Caco-2 (cell line): ENCODE data around the gene MARCHF2. TPM values are rescaled to one million over a fixed set of nuclear protein-coding genes. Genes with fewer than 3 reads are reported as not detected.
A peak's percentile ranks its signal among the peaks of the same experiment; 100 is the strongest.

Source experiments
- BruUV-seq: library from RNA; stranded (reverse); fragments of 400-500 nt; replicated peaks from 2 replicates; lab custom pipeline; 2021; lab: Mats Ljungman, UMichigan
- CTCF ChIA-PET: fragments of 300-600 bp; sonication (Branson Sonifier 250); formaldehyde crosslinking; loops from one replicate; lab custom pipeline; 2022; ENCODE audit warnings: antibody characterized with exemption; lab: Charles Lee
- POLR2A ChIA-PET: fragments of 300-600 bp; sonication (Branson Sonifier 250); formaldehyde crosslinking; loops from one replicate; lab custom pipeline; 2022; ENCODE audit warnings: antibody characterized with exemption; lab: Charles Lee
- DNase-seq, 2 experiments: peaks; one replicate each; pipeline versions ENCODE4 v3.0.0 to v3.0.0-alpha.2; 2020 to 2022
- H3K27me3 ChIP-seq: replicated peaks from 2 replicates; pipeline ENCODE4 v1.6.0; 2011; ENCODE audit warnings: low read length; ENCODE audit not compliant: control insufficient read depth, insufficient read depth
- H3K36me3 ChIP-seq: 2 replicates; pipeline ENCODE4 v1.5.1; 2011; ENCODE audit warnings: low read length; ENCODE audit not compliant: control insufficient read depth, insufficient read depth
- H3K4me1 ChIP-seq: fragments of 250-450 bp; sonication (Bioruptor Pico); 2 replicates; pipeline ENCODE4 v1.5.1; 2020; ENCODE audit warnings: mild to moderate bottlenecking
- H3K4me3 ChIP-seq: 2 replicates; pipeline ENCODE4 v1.5.1; 2011; ENCODE audit warnings: low read depth, mild to moderate bottlenecking, control low read depth, low read length
- H3K9me3 ChIP-seq: fragments of 250-450 bp; sonication (Bioruptor Pico); 2 replicates; pipeline ENCODE4 v1.5.1; 2020; ENCODE audit warnings: mild to moderate bottlenecking, moderate library complexity
- H3K27ac Mint-ChIP-seq: one replicate; pipeline ENCODE4 v1.8.0; 2022; ENCODE audit warnings: mixed read lengths; ENCODE audit not compliant: unreplicated experiment
- H3K27me3 Mint-ChIP-seq: one replicate; pipeline ENCODE4 v1.8.0; 2022; ENCODE audit warnings: mixed read lengths; ENCODE audit not compliant: insufficient read depth, unreplicated experiment
- H3K36me3 Mint-ChIP-seq: one replicate; pipeline ENCODE4 v1.8.0; 2022; ENCODE audit warnings: mild to moderate bottlenecking, mixed read lengths; ENCODE audit not compliant: insufficient read depth, unreplicated experiment
- H3K4me1 Mint-ChIP-seq: one replicate; pipeline ENCODE4 v1.8.0; 2022; ENCODE audit warnings: low read depth, mixed read lengths; ENCODE audit not compliant: unreplicated experiment
- H3K4me3 Mint-ChIP-seq: one replicate; pipeline ENCODE4 v1.8.0; 2022; ENCODE audit warnings: mild to moderate bottlenecking, moderate library complexity, mixed read lengths; ENCODE audit not compliant: unreplicated experiment
- H3K9me3 Mint-ChIP-seq: one replicate; pipeline ENCODE4 v1.8.0; 2022; ENCODE audit warnings: mixed read lengths; ENCODE audit not compliant: unreplicated experiment
- intact Hi-C: fragments of 100-400 bp; cut with micrococcal nuclease; formaldehyde crosslinking; loops from one replicate; pipeline ENCODE4 v1.10.0; 2022; ENCODE audit not compliant: unreplicated experiment
- total RNA-seq: library from RNA; stranded (reverse); gene quantifications from 2 replicates; pipeline ENCODE4 v1.2.3, GENCODE V29; 2022
- TF ChIP-seq, protein P1 (sequence below), 2 experiments: fragments of 200-600 bp in 1 of 2; IDR thresholded peaks; 1 replicate in 1 of 2; 2 replicates in 1 of 2; pipeline versions ENCODE4 v1.5.1 to v1.8.0; 2011 to 2022; ENCODE audit warnings: antibody characterized with exemption in 1 of 2, control low read depth in 1 of 2, inconsistent platforms in 1 of 2, low read depth in 1 of 2, low read length in 1 of 2, mild to moderate bottlenecking in 1 of 2, moderate library complexity in 1 of 2; ENCODE audit not compliant: insufficient read depth in 1 of 2, severe bottlenecking in 1 of 2, unreplicated experiment in 1 of 2

The MARCHF2 gene
- total RNA-seq, 1 experiment from 2014 or later, result 13.8 TPM

DNA sequence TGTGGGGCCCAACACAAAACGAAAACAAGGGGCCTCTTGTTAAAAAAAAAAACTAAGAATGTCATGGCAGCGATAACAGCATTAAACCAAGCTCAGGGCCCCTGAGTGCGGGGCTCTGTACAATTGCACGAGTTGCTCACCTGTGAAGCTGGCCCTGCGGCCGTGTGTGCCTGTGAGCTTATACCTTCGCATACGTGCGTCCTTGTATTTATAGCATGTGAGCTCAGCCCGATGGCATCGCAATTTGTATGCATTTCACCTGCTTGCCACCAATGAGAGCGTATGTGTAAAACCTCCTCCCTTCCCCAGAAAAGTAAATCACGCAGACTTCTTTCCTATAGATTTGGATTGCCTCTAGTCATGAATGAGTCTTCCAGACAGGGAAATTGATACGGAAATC, 48.8 kb downstream of the MARCHF2 start:
- H3K27ac Mint-ChIP-seq, result no peak overlapping the region
- no peak overlapping the region for H3K4me3 Mint-ChIP-seq
- H3K27me3 Mint-ChIP-seq, result no peaks in the 10 kb centered on the region
- DNase-seq, result no peak
- BruUV-seq, result no TSS peak
- peaks cover 71% of the 10 kb centered on the region for H3K36me3 Mint-ChIP-seq
- Histone ChIP-seq H3K4me1 (peaks cover 54% of the 10 kb centered on the region), H3K36me3 (no peaks in the 10 kb centered on the region; the same call in 1 of the 2 replicates), H3K9me3 (no peaks in the 10 kb centered on the region), H3K4me3 (no peak overlapping the region), H3K27me3 (no peaks in the 10 kb centered on the region)
- POLR2A ChIA-PET, result no interaction called here
- TF ChIP-seq, protein P1, sequence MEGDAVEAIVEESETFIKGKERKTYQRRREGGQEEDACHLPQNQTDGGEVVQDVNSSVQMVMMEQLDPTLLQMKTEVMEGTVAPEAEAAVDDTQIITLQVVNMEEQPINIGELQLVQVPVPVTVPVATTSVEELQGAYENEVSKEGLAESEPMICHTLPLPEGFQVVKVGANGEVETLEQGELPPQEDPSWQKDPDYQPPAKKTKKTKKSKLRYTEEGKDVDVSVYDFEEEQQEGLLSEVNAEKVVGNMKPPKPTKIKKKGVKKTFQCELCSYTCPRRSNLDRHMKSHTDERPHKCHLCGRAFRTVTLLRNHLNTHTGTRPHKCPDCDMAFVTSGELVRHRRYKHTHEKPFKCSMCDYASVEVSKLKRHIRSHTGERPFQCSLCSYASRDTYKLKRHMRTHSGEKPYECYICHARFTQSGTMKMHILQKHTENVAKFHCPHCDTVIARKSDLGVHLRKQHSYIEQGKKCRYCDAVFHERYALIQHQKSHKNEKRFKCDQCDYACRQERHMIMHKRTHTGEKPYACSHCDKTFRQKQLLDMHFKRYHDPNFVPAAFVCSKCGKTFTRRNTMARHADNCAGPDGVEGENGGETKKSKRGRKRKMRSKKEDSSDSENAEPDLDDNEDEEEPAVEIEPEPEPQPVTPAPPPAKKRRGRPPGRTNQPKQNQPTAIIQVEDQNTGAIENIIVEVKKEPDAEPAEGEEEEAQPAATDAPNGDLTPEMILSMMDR (IDR thresholded peaks at IDR 0.05; ENCODE audit: insufficient read depth in 1 of 2, low read depth in 1 of 2, low read length in 1 of 2, severe bottlenecking in 1 of 2, unreplicated experiment in 1 of 2), result no peak
- intact Hi-C loops, result loop anchor here (5.0 kb wide), 1 partner anchor 50 kb away; the partner anchor contains the start of gene MARCHF2
- CTCF ChIA-PET, result no interaction called here
- peaks cover 42% of the 10 kb centered on the region for H3K4me1 Mint-ChIP-seq
- H3K9me3 Mint-ChIP-seq, result no peaks in the 10 kb centered on the region

DNA sequence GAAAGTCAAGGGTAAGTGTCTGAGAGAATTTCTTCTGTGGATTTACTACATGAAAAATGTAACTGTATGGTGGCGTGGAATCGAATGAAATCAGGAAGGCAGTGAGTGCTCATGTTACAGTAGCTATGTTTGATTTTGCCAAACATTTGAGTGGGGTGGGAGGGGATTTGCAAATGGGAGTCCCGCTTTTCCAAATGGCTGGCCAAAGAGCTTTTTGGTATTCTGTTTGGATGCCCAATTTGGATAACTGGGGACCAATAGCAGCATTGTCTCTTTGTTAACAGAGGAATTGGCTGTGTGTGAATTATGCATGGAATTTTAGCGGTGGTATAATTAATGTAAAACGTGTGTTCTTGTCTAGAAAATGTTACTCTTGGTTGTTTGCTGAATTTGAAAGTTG, 49.5 kb downstream of the MARCHF2 start:
- no peaks in the 10 kb centered on the region for H3K9me3 Mint-ChIP-seq
- Histone ChIP-seq H3K9me3 (no peaks in the 10 kb centered on the region), H3K4me3 (no peak overlapping the region), H3K27me3 (no peaks in the 10 kb centered on the region), H3K4me1 (peaks cover 47% of the 10 kb centered on the region), H3K36me3 (no peaks in the 10 kb centered on the region; the same call in 1 of the 2 replicates)
- no peak for DNase-seq
- no TSS peak for BruUV-seq
- POLR2A ChIA-PET, result no interaction called here
- CTCF ChIA-PET, result no interaction called here
- TF ChIP-seq, protein P1 (IDR thresholded peaks at IDR 0.05; ENCODE audit: insufficient read depth in 1 of 2, low read depth in 1 of 2, low read length in 1 of 2, severe bottlenecking in 1 of 2, unreplicated experiment in 1 of 2), result no peak
- intact Hi-C loops, result loop anchor here (5.0 kb wide), 1 partner anchor 50 kb away; the partner anchor contains the start of gene MARCHF2
- peaks cover 76% of the 10 kb centered on the region for H3K36me3 Mint-ChIP-seq
- H3K4me1 Mint-ChIP-seq, result peaks cover 39% of the 10 kb centered on the region
- no peak overlapping the region for H3K27ac Mint-ChIP-seq
- peak overlapping the region; percentile 28 for H3K4me3 Mint-ChIP-seq
- H3K27me3 Mint-ChIP-seq, result no peaks in the 10 kb centered on the region

DNA sequence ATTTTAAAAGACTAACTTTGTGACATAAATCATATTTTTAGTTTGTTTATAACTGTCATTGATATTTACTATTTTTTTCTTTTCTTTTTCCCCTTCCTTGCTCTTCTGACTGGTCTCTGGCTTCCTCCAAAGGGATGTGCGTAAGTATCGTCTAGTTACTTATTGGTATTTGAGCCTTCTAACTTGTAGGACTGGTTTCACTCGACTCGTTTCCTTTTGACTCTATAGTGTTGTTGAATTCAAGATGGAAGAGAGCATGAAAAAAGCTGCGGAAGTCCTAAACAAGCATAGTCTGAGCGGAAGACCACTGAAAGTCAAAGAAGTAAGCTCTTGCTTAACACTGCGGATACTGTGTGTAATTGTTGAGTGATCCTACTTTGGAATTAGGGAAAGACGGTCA, 50.3 kb downstream of the MARCHF2 start:
- Mint-ChIP-seq H3K4me1 (peaks cover 31% of the 10 kb centered on the region), H3K9me3 (no peaks in the 10 kb centered on the region), H3K27me3 (no peaks in the 10 kb centered on the region), H3K27ac (no peak overlapping the region), H3K36me3 (peaks cover 78% of the 10 kb centered on the region), H3K4me3 (no peak overlapping the region)
- no peaks in the 10 kb centered on the region for H3K27me3 ChIP-seq
- ChIA-PET POLR2A (no interaction called here), CTCF (no interaction called here)
- no TSS peak for BruUV-seq
- H3K4me3 ChIP-seq, result no peak overlapping the region
- DNase-seq, result no peak
- TF ChIP-seq, protein P1 (IDR thresholded peaks at IDR 0.05; ENCODE audit: insufficient read depth in 1 of 2, low read depth in 1 of 2, low read length in 1 of 2, severe bottlenecking in 1 of 2, unreplicated experiment in 1 of 2), result no peak
- no peaks in the 10 kb centered on the region; the same call in 1 of the 2 replicates for H3K36me3 ChIP-seq
- H3K9me3 ChIP-seq, result no peaks in the 10 kb centered on the region
- H3K4me1 ChIP-seq, result peaks cover 39% of the 10 kb centered on the region
- intact Hi-C loops, result loop anchor here (5.0 kb wide), 1 partner anchor 51 kb away; the partner anchor contains the start of gene MARCHF2
